NCI-H2196 (cell line): Measurements from ENCODE around the gene EXOC6.
"Not testable (repeated sequence)": the region's sequence is repeated elsewhere in the genome, so short reads cannot be mapped to it uniquely, and the experiment has no call there.

Source experiments
- DNase-seq: peaks from one replicate; lab custom pipeline; 2025; ENCODE audit not compliant: unreplicated experiment; lab: John Stamatoyannopoulos, UW

Gene EXOC6

DNA sequence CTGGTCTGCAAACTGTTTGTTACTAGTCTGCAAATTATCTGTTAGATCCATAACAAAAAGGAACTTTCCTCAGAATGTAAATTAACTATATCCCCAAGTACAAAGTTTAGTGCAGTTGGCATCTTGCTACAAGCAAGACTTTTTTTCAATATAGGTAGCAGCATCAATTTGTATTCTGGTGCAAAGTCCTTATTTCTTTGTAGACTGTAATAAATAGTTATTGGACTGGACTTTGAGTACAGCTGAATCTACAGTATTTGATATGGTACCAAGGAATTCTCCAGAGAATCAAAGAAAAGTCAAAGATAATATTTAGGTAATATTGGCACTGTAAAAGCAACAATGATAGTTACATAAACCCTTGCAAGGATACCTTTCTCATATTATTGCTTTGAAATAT lies 89.6 kb downstream of the EXOC6 start:
- no peak for DNase-seq

DNA sequence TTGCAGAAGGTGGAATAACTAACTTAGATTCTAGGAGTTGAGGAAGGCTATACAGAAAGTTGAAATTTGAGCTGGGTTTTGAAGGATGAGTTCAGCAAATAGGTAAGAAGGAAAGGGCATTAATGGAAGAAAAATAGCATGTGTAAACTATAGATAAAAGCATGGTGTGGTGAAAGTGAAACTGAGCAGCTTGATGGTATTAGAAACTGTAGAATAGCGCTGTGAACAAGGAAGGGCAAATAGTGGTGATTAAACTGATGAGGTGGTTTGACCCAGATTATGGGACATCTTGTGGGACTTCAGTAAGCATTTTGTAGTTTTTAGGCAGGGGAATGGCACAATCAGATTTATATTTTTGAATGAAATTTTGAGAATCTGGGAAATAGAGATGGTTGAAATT lies 90.5 kb downstream of the EXOC6 start:
- DNase-seq, result no peak

DNA sequence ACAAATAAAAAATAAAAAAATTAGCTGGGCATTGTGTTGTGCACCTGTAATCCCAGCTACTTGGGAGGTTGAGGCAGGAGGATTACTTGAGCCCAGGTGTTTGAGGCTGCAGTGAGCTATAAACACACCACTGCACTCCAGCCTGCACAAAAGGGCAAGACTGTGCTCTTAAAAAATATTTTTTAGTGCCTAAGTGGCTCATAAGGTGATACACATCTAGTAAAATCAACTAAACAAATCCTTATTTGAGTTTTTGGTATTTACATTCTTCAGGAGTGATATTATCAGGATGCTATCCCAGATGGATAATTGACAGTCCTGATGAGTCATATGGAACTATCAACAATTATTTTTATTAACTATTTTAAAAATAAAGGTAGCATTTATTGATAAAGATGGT lies 93.9 kb downstream of the EXOC6 start:
- DNase-seq, result no peak

DNA sequence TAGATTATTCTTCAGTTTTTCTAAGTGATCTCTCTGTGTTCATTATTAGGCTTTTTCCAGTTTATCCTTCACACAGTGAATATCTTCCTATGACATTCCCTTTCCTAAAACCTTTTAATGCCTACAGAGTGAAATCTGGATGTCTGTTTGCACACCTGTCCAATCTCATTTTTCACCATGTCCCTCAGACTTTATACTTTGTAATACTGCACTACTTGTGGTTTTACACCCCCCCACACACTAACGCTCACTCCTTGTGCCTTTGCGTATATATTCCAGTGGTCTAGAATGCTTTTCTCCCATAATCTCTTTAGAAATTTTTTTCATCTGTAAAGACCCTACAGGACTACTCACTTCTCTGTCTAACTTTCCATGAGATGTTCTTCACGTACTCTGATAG lies 98.2 kb downstream of the EXOC6 start:
- DNase-seq, result no peak

DNA sequence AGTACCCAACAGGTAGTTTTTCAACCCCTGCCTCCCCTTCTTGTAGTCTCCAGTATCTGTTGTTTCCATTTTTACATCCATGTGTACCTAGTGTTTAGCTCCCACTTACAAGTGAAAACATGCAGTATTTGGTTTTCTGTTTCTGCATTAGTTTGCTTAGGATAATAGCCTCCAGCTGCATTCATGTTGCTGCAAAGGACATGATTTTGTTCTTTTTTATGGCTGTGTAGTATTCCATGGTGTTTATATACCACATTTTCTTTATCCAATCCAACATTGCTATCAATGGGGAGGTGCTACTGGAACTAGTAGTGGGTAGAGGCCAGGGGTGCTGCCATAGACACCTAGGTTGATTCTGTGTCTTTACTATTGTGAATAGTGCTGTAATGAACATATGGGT lies 104.3 kb downstream of the EXOC6 start:
- DNase-seq, result not testable (repeated sequence)

DNA sequence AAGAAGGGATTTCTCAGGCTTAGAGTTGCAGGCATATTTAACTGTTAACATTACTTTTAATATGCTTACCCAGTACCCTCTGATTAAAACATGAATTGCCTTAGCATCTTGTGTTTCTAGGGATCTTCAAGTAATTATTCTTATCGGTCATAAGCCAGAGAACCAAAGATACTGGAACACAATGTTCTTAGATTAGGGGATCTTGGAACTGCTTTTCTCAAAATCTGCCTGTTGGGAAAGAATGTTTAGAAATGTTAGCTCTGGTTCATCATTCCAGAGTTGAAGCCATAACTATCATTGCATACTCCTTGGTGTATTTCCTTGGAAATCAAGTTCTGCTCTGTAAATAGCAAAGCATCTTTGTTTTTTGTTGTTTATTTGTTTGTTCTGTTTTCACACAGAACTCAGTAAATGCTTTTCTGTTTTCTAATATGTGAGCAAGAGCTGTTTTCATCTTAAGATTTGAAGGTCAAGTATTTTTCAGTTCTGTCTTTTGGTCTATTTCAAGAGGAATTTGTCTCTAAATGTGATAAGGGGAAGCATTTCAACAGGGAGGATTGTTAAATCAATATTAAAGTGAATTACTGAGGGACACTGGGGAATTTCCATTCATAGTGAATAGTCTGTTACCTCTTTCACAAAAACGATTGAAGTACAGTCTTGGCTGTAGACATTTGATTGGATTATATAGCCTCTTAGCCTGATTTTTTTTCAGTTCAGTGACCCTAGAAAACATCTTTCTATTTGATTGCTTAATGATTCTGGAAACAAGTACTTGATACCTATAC lies 109.1 kb downstream of the EXOC6 start:
- no peak for DNase-seq

DNA sequence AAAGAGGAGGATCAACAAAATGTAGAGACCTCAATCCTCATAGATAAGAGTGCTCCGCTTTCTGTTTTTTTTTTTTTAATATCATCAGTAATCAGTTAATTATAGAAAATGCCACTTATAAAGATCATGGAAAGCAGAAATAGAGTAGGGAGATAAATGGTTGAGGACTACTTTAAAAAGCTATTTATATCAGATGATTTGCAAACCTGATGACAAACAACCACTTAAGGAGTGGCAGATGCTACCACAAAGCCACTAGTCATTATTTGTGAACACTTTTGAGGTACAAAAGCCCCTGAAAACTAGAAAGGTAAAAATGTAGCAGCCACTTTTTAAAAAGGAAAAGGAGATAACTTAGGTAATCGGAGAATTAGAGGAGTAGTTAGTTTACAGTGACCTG lies 113.3 kb downstream of the EXOC6 start:
- no peak for DNase-seq

DNA sequence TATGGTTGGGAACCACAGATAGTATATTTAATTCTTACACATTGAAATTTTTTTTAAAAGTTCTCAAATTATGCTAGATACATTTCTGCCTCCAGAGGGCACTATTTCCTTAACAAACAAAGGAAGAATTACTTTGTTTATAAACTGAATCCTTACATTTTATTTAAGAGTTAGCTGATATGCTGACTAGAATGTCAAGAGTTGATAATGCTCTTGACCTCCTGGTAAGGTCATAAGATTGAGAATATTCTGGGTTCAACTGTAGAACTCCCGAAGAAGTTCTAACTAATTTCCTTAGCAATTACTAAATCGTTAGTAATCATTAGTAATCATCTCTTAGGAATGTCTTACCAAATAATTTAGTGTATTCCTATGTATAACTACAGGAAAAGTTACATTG lies 117.0 kb downstream of the EXOC6 start:
- peak; percentile 30 for DNase-seq

DNA sequence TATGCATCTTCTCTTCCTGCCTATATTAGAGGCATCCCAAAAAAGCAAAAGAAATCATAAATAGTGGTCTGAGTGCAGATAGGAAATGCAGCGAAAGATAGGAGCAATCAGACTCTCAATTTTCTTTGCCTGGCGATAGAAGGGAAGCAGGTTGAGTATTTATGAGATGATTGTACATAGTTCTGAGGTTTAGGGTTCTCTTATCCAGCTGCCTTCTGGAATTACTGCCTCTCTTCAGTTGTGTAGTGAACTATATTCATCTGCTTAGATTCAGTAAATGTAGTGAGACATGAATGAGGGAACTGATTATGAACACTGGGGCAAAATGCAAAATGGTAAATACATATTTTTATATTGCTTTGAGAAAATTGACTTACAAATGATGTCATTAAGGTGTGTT lies 119.3 kb downstream of the EXOC6 start:
- DNase-seq, result no peak

DNA sequence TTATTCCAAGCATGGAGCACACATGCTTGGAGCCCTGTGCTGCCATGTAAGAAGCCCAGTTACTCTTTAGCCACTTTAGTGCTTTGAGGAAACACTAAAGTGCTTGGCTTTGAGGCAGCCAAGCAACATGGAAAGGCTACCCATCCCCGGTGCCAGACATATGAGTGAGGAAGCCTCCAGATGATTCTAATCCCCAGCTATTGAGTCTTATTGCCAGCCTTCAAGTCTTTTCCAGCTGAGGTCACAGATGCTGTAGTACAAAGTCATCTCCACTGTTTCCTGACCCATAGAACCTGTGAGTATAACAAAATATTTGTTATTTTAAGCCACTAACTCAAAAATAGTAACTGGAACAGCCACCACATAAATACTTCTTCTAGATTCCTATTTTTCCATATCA lies 120.8 kb downstream of the EXOC6 start:
- DNase-seq, result no peak

DNA sequence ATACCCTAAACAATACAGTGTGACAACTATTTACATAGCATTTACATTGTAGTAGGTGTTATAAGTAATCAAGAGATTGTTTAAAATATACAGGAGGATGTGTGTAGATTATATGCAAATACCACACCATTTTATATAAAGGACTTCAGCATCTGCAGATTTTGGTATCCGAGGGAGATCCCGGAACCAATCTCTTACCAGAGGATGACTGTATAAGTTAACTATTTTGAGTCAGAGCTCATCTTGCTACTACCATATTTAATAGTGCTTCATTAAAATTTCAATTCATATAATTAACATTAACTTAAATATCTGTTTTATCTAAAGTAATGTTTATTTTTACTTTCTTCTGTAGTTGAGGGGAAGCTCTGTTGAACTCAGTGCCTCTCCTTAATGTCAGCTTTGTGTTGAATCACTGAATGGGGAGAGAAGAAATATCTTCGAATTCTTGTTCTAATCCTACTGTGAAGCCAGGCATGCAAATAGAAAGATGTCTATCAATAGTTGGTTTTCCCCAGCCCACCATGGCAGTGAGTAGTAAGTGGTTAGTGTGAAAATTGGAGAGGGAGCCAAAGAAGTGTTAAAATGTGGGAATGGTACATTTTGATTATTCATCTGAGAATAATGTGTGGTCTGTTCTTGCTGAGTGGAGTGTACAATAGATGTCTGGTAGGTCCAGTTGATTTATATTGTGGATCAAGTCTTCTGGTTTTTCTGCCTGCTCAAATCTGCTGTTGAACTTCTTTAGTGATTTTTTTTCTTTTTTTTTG lies 122.2 kb downstream of the EXOC6 start:
- DNase-seq, result no peak

DNA sequence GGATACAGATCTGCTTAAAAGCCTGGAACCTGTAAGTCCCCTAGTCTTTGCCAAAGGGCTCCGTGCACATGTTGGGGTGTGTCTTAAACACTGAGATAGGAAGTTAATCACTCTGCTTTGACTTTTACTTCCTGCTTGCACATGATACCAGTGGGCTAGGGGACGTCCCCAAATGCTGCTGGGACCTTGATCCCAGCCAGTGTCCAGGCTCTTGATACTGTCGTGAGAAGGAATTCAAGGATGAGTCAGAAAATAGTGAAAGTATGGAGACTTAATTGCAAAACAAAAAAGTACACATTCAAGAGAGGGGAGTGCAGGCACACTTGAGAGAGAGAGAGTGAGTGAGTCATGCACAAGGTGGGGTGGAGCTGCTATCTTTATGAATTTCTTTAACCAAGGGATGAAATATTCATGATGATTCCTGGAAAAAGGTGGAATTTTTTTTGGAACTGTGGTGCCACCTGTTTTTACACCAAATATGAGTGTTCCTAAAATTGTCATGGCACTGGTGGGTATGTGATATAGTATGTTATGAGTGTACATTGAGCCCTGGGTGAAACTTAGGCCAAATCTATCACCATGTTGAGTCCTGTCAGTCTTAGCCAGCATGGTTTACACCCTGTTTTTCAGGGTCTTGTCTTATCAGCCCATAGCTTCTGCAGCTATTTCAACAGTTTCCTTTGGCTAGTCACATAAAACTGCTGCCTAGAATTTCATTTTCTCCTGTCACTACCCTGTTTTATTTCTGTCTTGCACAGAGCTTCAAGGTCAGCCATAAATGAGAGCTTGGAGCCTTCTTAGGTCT lies 123.9 kb downstream of the EXOC6 start:
- no peak for DNase-seq

DNA sequence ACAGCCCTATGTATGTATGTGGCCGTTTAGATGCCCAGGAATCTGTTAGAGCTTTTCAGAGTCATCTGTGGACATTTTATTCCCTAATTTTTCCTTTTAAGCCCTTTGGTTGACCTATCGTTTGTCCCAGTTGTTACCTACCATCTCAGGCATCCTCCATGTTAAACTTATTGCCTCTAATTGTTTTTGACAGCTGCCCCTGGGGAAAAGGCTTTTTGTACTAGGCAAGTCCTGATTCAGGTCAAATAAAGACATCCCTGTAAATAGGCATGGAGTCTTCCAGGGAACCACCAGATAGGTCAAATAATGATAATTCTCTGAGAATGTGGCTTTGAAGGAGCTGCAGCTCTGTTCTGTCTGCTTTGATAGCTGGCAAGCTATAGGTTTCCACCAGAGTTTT lies 124.6 kb downstream of the EXOC6 start:
- DNase-seq, result no peak

DNA sequence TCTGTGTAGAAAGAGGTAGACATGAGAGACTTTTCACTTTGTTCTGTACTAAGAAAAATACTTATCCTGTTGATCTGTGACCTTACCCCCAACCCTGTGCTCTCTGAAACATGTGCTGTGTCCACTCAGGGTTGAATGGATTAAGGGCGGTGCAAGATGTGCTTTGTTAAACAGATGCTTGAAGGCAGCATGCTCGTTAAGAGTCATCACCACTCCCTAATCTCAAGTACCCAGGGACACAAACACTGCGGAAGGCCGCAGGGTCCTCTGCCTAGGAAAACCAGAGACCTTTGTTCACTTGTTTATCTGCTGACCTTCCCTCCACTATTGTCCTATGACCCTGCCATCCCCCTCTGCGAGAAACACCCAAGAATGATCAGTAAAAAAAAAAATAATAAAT lies 128.0 kb downstream of the EXOC6 start:
- not testable (repeated sequence) for DNase-seq

DNA sequence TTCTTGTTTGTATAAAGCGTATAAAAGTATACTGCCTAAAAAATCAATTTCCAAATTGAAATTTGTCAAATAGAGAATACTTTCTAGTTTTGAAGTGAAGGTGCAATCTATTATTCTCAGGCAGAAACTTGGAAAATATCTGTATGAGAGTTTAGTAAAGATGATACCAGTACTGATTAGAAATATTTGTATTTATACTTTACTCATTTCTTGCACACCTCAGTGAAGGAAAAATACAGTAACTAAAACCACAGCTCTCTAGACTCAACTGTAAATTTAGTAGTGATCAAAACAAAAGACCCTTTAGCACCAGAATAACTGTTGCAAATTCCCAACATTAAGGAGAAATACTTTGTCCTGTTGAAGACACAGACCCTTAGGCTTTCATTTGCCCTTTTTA lies 140.9 kb downstream of the EXOC6 start:
- no peak for DNase-seq

DNA sequence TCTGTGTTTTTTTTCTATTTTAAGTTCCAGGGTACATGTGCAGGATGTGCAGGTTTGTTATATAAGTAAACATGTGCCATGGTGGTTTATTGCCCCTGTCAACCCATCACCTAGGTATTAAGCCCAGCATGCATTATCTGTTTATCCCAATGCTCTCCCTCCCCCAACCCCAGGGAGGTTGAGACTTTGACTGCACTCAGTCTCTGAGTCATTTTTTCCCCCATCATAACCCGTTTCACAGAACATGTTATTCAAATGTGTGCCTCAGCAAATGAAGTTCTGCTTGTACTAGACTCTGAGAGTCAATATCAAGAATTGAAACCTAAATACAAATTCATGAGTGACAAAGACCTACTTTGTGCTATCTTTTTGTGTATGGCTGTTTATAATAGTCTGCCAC lies 142.3 kb downstream of the EXOC6 start:
- DNase-seq, result no peak

DNA sequence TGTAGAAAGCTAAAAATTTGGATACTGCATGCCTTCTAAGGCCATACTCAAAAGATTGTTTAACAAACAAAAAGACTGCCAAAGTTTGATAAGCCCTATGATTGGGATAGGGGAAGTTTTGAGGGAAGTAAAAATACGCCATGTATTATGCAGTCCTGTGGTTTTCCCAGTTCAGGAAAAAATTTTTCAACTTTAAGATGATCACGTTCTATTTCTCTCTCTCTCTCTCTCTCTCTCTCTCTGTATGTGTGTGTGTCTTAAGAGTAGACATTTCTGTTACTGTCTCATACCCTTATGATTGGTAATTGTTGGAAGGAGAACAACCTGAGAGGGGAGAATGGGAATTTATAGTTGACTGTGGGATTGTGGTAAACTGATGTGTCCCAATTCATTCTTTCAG lies 143.2 kb downstream of the EXOC6 start:
- no peak for DNase-seq

DNA sequence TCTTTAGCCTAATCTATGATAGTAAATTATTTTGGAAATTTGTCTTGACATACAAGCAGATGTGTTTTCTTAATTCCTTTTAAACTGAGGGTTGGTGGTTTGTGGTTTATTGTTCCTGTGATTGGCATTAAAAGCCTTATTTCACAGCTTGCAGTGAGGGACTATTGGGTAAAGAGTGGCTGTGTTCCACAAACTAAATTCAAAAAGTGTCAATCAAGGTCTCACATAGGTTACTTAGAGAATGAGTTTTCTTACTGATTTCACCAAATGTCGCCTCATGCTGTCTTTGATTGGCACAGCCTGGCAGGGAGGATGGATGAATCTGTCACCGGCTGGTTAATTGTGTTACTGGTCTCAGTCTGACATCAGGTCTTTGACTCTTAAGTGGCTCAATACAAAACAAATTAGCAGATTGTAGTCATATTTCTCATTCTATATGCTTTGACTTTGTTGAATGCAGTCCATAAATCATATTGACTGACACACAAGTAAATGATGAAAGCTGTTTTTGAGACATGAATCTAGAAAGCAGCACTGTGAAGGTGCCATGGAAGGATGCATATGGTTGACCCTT lies 145.5 kb downstream of the EXOC6 start:
- DNase-seq, result no peak

DNA sequence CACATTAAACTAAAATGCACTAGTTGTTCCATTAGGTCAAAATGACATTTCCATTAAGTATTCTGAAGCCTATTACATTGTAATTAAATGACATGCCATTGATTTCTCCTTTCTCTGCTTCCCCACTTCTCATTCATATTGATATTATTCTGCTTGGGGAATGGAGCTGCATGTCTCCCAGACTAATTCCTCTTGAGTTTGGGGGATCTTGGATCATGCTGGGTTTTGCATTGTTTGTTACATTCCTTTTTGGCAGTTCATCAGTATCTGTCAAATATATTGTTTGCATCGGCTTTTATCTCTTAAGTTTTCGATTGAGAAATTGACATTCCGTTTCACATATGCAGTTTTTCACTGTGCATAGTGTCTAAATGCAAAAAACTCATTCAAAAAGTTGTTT lies 147.2 kb downstream of the EXOC6 start:
- no peak for DNase-seq

DNA sequence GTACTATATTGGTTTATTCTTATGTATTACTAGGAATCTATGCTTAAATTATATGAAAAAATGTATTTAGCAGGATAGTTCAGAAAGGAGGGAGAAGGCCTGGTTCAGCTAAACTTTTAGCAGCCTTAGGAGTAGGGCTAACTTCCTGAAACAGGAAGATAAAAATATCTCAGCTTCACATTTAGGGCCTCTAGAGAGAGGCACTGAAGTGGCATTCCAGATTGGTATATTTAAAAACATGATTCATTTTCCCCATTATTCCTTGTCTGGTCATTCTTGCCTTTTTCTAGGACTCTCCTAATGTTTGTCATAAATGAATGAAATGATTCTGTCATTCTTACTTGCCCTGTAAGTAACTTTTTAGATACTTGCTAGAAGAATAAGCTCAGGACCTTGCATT lies 149.3 kb downstream of the EXOC6 start:
- no peak for DNase-seq

DNA sequence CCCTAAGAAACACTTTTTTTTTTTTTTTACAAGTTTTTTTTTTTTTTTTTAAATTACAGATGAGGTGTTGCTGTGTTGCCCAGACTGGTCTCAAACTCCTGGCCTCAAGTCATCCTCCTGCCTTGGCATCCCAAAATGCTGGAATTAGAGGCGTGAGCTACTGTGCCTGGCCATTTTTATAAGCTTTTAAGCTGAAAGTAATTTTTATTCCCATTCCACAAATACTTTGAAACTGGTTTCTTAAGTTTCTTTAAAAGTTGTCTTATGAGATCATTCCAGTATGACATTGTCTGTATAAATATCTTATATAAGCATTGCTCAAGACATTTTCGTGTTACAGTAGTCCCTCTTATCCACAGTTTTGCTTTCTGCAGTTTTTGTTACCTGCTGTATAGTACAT lies 150.9 kb downstream of the EXOC6 start:
- DNase-seq, result no peak
